ENCODE measurements around the gene RGS7BP. TPM values are rescaled to one million over a fixed set of nuclear protein-coding genes. Genes with fewer than 3 reads are reported as not detected.
A peak's percentile ranks its signal among the peaks of the same experiment; 100 is the strongest.

Gene RGS7BP
- total and polyA plus RNA-seq, 12 donors: 0.54 to 23.5 (median 7.4) TPM

- WGBS, 4 donors: 74 to 80% (median 77%) methylated on average over 7 of the region's 7 CpGs
- Histone ChIP-seq H3K36me3 (replicated peaks in 1 of 2) (no peaks in the 10 kb centered on the region), H3K27ac (no peak overlapping the region), H3K4me3 (peak overlapping the region in 1 of 4 donors; percentile 13), H3K9me3 (replicated peaks in 1 of 3) (no peaks in the 10 kb centered on the region), H3K27me3 (no peaks in the 10 kb centered on the region), H3K4me1 (replicated peaks in 1 of 2) (peaks cover 0 to 13% of the 10 kb centered on the region in 2 donors)
- no peak for DNase-seq
- no peak for TF ChIP-seq CTCF (IDR thresholded peaks at IDR 0.05)
- no peak for TF ChIP-seq POLR2A (IDR thresholded peaks at IDR 0.05)
- intact Hi-C loops (cut with DNase I): loop anchor here (10.0 kb wide), 2 partner anchors 95 to 105 kb away; no protein-coding TSS in a partner anchor
Observed at GRCh38 chr5:64509828-64510227, 4.0 kb downstream of the RGS7BP start.

GRCh38 chr5:64513492-64513891, 7.7 kb downstream of the RGS7BP start:
- Histone ChIP-seq H3K4me3 (no peak overlapping the region), H3K27me3 (no peaks in the 10 kb centered on the region), H3K27ac (no peak overlapping the region), H3K9me3 (replicated peaks in 1 of 3) (no peaks in the 10 kb centered on the region), H3K4me1 (replicated peaks in 1 of 2) (peaks cover 0 to 6% of the 10 kb centered on the region in 2 donors), H3K36me3 (replicated peaks in 1 of 2) (no peaks in the 10 kb centered on the region)
- TF ChIP-seq CTCF (IDR thresholded peaks at IDR 0.05): no peak
- TF ChIP-seq POLR2A (IDR thresholded peaks at IDR 0.05): no peak
- intact Hi-C loops (cut with DNase I): no loop called here
- 59 to 75% (median 68%) methylated on average over 5 of the region's 5 CpGs for WGBS, 4 donors
- DNase-seq: no peak

DNA sequence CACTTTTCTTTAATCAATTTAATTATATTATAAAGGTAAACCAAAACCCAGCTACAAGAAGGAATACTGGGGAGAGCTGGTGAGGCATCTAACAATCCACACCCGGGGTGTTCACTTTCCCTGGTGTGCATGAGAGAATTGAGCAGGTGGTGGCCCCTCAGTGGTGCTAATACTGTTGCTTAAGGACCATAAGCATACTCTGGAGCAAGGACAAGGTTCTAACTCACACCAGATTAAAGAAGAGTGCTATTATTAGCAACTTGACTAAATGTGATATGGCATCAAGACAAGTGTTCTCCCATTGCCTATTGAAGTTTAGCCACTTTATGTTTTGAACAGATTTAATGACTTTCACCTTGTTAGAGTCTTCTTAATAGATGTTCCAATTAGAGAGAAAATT, 8.8 kb downstream of the RGS7BP start:
- Histone ChIP-seq H3K27me3 (no peaks in the 10 kb centered on the region), H3K27ac (no peak overlapping the region), H3K9me3 (replicated peaks in 1 of 3) (no peaks in the 10 kb centered on the region), H3K4me3 (no peak overlapping the region), H3K36me3 (replicated peaks in 1 of 2) (no peaks in the 10 kb centered on the region), H3K4me1 (replicated peaks in 1 of 2) (peaks cover 0 to 6% of the 10 kb centered on the region in 2 donors)
- TF ChIP-seq POLR2A (IDR thresholded peaks at IDR 0.05) (no peak), CTCF (IDR thresholded peaks at IDR 0.05) (no peak)
- DNase-seq: no peak
- intact Hi-C loops (cut with DNase I): no loop called here
- WGBS, 4 donors: 85 to 100% (median 87%) methylated on average over 1 of the region's 1 CpG

DNA sequence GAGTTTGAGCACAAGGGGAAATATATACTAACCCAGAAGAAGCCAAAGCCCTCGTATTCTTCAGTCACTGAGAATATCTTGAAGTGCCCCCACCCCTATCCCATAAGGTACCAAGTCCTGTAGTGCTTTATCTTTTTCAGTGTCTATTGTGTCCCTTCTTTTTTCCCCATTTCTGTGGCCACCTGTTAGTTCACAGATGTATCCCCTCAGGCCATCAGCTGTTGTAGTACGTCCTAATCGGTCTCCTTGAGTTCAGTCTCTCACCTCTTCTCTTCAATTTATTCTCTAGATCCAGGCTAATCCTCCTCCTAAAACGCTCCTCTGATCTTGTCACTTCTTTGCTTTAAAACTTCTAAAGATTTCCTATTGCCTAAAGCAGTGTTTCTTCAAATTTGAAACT, 10.4 kb downstream of the RGS7BP start:
- WGBS, 4 donors: 68 to 88% (median 86%) methylated on average over 4 of the region's 4 CpGs
- no peak for DNase-seq
- no peaks in the 10 kb centered on the region for H3K36me3 ChIP-seq (replicated peaks in 1 of 2)
- no peaks in the 10 kb centered on the region for H3K27me3 ChIP-seq
- no peak overlapping the region for H3K4me3 ChIP-seq
- TF ChIP-seq POLR2A (IDR thresholded peaks at IDR 0.05): no peak
- no peak for TF ChIP-seq CTCF (IDR thresholded peaks at IDR 0.05)
- intact Hi-C loops (cut with DNase I): no loop called here
- no peaks in the 10 kb centered on the region for H3K9me3 ChIP-seq (replicated peaks in 1 of 3)
- H3K4me1 ChIP-seq (replicated peaks in 1 of 2): peaks cover 0 to 6% of the 10 kb centered on the region in 2 donors
- H3K27ac ChIP-seq: no peak overlapping the region
